GM21526 (cell line): ENCODE results near the gene EIF1AD.
"Not testable (repeated sequence)": the region's sequence is repeated elsewhere in the genome, so short reads cannot be mapped to it uniquely, and the experiment has no call there.

ENCODE experiments used
- ATAC-seq: cut with Tn5 transposase; IDR thresholded peaks from one replicate; pipeline ENCODE4 v1.9.1; 2021; ENCODE audit warnings: moderate library complexity; ENCODE audit not compliant: unreplicated experiment, low FRiP score

Gene EIF1AD

DNA sequence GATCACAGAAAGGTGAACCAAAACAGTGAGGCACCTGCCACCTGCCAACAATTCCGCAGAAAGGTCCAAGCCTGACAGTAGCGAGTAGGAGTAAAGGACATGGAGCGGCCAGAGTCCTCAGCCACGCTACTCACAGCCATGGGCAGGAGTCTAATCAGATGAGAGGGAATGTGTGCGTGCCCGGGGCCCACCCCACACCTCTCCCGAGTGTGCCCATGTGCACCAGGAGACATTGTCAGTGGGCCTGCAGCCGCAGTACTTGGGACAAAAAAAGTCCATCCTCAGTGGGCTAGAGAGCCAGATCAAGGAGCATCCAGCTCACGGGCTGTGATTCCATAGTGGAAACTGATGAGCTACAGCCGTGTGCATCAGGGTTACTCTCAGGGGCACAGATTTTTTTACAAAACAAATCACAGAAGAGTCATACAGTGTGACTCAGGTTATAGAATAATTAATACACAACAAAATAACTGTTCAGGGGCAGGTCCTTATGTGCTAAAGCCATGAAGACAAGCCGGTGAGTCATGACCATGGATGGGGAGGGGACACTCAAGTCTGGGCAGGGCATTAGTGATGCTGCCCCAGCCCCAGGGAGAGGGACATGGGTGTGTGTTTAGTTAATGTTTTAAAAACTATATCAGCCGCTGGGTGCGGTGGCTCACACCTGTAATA, 28.4 kb downstream of the EIF1AD start:
- ATAC-seq, result no peak

DNA sequence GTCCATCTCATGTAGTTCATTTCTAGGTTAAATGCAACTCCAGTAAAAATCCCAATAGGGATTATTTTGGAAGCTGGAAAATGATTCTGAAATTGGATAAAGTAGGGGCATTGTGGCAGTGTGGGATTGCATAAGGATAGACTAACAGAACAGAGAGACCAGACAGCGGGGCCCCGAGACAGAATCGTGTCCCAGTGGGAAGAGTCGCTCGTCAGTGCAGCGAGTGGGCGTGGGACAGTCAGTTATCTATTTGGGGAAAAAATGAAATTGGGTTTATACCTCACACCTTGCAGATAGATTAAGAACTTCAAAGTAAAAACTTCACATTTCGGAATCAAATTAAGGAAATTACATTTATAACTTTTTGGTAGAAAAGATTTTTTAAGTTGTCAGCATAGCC, 29.8 kb downstream of the EIF1AD start:
- no peak for ATAC-seq

DNA sequence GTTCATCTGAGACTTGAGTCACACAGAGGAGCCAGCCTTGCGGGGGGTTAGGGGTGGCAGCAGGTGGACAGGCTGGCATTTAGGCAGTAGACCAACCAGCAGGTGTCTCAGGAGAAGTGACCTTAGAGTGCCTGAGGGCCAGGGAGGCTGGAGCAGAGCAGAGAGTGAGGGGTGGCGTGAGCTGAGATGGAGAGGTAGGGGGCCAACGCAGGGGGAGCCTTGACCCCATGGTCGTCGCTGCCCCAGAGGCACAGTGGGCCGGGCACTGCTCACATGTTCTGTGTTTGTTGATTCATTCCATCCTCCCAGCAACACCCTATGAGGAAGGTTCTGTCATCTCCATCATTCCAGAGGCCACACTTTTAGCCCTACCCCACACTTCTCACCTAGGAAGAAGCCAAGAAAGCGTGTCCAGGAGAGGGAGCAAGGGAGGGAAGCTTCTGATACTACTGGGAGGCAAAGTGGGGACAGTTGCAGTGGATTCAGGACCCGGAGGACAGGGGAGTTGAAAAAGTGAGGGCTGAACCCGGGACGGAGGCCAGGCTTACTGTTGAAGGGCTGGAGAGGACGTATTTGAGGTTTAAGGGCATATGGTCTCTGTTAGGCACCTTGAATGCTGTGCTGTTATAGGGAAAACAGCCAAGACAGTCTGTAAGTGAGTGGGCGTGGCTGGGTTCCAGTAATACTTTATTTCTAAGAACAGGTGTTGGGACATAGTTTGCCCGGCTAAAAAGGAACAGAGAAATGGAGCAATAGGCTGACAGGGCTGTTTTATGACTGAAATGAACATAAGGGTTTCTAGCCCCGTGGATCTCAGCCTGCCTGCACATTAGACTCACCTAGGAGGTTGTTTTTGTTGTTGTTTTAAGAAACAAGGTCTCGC, 33.1 kb downstream of the EIF1AD start:
- ATAC-seq, result no peak

DNA sequence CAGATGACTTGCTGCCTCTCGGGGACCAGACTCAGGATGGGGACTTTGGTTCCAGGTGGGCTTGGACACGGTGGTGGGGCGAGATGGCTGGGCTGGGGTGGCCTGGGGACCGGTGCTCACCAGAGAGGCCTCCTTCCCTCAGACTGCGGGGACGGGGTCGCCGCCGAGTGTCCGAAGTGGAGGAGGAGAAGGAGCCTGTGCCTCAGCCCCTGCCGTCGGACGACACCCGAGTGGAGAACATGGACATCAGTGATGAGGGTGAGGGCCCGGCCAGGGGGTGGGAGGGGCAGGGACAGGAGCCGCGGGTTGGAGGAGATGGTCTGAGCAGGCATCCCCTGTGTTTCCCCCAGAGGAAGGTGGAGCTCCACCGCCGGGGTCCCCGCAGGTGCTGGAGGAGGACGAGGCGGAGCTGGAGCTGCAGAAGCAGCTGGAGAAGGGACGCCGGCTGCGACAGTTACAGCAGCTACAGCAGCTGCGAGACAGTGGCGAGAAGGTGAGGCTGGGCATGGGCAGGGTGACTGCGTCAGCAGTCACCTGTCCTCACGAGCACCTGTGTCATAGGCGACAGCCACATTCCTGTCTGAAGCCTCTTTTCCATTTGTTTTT, 34.5 kb downstream of the EIF1AD start:
- ATAC-seq, result no peak

DNA sequence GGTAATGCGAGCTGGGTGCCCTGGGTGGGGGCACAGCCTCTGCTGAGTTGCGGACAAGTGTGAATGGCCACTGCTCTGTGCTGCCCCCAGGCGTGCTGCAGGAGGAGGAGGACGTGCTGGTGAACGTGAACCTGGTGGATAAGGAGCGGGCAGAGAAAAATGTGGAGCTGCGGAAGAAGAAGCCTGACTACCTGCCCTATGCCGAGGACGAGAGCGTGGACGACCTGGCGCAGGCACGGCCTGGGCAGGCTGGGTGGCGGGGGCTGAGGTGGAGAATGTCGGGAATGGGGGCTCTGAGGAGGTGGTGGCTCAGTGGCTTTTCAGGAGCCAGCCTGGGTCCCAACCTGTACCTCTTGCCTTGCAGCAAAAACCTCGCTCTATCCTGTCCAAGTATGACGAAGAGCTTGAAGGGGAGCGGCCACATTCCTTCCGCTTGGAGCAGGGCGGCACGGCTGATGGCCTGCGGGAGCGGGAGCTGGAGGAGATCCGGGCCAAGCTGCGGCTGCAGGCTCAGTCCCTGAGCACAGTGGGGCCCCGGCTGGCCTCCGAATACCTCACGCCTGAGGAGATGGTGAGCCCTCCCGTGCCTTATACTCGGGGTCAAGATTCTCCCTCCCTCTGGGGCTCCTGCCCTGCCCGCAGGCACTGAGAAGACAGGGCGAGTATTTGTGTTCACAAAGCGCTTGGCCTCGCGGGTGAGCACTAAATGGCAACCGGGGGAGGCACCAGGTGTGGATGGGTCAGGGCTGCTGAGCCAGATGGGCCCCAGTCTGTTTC, 35.8 kb downstream of the EIF1AD start:
- ATAC-seq, result no peak

DNA sequence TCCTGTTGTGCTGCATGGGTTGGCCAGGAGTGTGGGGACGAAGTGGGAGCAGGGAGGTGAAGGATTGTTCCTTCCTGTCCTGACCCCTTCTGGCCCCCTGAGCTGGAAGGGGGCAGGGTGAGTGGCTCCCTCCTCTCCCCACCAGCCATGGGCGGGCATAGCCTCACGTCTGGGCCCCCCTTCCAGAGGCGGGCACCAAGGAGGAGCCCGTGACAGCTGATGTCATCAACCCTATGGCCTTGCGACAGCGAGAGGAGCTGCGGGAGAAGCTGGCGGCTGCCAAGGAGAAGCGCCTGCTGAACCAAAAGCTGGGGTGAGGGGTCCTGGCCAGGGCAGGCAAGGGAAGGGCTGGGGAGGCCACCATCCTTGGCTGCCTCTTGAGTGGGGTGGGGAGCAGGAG, 37.1 kb downstream of the EIF1AD start:
- no peak for ATAC-seq

DNA sequence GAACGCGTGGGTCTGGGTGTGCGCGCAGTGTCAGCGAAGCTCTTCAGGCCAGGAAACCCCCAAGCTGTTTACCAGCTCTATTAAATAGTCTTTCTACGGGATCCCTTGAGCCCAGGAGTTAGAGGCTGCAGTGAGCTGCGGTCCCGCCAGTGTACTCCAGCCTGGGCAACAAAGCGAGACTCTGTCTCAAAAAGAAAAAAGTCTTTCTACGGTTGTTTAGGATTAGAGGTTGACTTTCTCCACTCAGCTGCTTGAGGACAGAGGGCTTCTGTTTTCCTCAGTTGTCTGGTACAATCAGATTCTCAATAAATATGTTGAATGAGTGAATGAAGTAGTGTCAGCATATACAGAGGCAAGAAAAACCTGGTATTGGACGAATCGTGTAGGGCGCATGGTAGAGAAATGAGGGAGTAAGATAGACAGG, 39.8 kb downstream of the EIF1AD start:
- no peak for ATAC-seq

DNA sequence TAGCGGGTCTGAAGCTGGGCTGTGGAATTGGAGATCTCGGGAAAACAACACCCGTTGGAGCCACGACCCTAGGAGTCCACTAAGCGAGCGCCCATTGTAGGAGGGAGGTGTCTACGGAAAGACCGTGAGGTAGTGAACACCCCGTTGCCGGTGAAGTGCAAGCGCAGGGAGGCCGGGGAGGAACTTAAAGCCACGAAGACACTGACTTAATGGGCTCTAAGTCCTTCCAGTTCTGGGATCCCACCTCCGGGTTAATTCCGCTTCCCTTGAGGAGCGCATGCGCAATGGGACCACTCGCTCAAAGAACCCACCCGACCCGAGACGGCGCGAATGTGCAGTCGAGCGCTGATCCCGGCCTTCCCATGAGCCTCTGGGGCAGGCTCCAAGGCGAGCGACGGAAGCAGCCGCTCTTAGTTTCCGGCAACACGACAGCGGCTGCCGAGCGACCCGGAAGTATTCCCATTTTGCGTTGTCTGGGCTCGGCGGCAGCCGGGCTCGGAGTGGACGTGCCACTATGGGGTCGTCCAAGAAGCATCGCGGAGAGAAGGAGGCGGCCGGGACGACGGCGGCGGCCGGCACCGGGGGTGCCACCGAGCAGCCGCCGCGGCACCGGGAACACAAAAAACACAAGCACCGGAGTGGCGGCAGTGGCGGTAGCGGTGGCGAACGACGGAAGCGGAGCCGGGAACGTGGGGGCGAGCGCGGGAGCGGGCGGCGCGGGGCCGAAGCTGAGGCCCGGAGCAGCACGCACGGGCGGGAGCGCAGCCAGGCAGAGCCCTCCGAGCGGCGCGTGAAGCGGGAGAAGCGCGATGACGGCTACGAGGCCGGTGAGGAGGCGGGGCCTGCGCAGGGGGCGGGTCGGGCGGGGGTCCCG, 40.5 kb downstream of the EIF1AD start, which contains the start of gene SART1:
TSS of gene SART1 (plus strand) at position 468 of the 874 bp plus-strand sequence. CDS start at position 515, 47 bp downstream.
- ATAC-seq, result peak; percentile 53

DNA sequence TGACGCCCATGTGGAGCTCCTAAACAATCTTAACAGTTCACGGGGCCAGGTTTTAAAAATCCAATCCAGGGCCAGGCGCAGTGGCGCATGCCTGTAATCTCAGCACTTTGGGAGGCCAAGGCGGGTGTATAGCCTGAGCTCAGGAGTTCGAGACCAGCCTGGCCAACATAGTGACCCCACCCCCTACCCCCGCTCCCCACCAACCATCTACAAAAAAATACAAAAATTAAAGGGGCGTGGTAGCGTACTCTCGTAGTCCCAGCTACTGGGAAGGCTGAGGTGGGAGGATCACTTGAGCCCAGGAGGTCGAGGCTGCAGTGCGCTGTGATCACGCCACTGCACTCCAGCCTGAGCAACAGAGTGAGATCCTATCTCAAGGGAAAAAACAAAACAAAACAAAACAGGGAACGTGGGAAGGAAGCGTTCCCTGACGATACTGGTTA, 41.1 kb downstream of the EIF1AD start:
- ATAC-seq, result no peak

DNA sequence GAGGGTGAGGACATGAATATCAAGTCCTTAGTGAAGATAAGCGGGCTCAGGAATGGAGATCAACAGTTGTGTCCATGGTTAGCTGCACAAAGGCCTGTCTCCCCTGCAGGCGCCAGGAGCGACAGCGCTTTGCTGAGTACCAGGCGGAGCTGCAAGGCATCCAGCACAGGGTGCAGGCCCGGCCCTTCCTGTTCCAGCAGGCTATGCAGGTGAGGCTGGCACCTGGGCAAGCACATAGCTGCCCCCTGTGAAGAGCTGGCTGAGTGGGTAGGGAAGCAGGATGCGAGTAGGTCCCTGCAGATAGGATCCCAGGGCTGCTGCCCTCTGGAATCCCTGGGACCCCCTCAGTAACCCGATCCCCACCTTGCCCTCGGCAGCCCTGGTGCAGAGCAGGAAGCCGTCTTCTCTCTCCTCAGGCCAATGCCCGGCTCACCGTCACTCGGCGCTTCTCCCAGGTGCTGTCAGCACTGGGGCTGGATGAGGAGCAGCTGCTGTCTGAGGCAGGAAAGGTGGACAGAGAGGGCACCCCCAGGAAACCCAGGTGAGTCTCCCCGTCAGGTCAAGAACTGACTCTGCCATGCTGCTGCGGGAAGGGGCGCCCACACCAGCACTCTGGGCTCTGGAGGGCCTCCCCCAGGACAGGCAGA, 43.1 kb downstream of the EIF1AD start:
- no peak for ATAC-seq

DNA sequence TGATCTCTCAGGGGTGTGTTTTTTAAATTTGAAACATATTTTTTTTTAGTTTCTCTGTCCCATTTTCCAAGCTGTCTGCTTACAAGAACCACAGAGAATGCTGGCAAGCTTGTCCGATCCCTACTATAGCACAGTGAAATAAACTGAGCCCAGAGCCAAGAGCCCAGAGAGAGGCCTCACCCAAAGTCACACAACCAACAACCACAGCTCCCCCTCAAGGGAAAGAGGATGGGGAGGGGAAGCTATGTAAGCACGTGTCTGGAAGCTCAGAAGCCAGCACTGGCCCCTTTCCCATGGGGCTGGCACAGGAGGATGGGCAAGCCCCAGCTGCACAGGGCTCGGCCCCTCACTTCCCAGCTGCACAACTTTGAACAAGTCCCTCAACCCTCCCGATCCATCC, 43.7 kb downstream of the EIF1AD start:
- no peak for ATAC-seq

DNA sequence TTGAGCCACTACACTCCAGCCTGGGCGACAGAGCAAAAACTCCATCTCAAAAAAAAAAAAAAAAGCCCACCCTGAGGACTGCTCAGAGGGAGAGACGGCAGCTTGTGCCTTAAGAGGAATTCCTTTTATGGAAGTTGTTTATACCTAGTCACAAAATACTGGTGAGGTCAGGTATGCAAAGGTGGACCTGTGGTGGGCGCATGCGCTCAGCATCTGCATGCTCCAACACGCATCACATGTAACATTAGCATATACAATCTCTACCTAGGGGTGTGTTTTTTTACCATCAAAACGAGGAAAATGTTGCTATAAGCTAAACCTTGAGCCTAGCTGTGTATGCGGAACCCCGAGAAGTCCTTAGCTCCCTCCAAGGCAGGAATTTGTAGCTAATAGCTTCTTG, 47.2 kb downstream of the EIF1AD start:
- no peak for ATAC-seq

DNA sequence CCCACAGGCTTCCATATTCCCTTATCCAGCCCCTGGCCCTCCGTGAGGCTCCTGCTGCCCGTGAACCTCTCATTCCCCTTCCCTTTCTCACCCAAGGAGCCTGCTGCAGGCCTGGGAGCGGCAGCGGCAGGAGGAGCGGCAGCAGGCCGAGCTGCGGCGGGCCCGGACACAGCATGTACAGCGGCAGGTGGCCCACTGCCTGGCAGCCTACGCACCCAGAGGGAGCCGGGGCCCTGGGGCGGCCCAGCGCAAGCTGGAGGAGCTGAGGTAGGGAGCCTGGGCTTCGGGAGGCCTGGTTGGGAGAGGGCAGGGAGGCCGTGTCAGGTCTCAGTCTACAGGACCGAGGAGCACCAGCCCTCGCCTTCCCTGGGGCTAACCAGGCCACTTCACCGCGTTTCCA, 48.5 kb downstream of the EIF1AD start:
- no peak for ATAC-seq

DNA sequence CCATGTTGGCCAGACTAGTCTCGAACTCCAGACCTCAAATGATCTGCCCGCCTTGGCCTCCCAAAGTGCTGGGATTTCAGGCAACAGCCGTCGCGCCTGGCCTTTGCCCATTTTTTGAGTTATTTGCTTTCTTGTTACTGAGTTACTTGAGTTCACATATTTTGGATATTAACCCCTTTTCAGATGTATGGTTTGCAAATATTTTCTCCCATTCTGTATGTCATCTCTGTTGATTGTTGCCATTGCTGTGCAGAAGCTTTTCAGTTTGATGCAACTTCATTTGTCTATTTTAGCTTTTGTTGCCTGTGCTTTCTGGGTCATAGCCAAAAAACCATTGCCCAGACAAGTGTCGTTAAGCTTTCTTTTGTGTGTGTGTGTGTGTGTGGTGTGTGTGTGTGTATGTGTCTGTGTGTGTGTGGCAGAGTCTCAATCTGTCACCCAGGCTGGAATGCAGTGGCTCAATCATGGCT, 49.9 kb downstream of the EIF1AD start:
- ATAC-seq, result no peak

DNA sequence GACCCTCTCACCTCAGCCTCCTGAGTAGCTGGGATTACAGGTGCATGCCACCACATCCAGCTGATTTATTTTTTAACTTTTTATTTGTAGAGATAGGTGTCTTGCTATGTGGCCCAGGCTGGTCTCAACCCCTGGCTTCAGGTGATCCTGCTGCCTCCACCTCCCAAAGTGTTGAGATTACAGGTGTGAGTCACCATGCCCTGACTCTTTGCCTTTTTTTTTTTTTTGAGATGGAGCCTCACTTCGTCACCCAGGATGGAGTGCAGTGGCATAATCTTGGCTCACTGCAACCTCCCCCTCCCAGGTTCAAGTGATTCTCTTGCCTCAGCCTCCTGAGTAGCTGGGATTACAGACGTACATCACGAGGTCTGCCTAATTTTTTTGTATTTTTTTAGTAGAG, 50.3 kb downstream of the EIF1AD start:
- ATAC-seq, result not testable (repeated sequence)

DNA sequence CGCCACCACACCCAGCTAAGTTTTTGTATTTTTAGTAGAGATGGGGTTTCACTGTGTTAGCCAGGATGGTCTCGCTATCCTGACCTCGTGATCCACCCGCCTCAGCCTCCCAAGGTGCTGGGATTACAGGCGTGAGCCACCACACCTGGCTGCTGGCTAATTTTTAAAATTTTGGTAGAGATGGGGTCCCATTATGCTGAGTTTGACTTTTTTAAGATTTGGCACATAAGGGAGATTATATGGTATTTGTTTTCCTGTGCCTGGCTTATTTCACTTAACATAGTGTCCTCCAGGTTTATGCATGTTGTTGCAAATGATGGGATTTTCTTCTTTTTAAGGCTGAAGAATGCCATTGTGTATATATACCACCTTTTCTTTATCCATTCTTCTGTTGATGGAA, 51.2 kb downstream of the EIF1AD start:
- not testable (repeated sequence) for ATAC-seq

DNA sequence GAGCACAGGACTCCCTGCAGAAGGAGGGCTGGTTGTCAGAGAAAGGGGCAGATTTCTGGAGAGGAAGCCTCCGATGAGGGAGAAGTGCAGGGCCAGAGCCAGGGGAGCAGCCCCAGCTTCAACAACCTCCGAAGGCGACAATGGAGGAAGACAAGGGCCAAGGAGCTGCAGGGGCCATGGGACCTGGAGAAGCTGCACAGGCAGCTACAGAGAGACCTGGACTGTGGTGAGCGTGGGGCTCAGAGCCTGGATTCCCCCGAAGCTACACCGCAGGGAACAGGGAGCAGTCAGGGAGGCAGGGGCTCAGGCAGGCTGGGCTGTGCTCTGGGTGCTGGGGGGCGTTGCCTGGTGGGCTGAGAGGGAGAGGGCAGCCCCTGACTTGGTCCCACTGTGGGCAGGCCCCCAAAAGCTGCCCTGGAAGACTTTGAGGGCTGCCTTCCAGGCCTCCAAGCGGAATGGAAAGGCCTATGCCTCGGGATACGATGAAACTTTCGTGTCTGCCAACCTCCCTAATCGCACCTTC, 54.3 kb downstream of the EIF1AD start:
- ATAC-seq, result no peak

DNA sequence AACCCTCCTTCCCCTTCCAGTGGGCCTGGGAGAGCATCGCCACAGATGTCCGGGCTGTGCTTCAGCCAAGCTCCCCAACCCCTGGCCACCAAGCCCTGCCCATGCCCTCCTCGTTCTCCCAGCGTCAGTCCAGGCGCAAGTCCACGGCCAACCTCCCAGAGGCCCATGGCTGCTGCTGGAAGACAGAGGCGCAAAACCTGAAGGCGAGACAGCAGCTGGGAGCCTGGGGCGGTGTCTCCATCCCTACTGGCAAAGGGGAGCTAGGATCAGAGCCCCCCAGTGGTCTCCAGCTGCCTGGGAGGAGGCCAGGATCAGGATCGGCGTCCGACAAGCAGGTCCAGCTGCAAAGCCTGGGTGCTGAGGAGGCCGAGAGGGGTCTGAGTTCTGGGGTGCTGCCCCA, 54.8 kb downstream of the EIF1AD start:
- ATAC-seq, result no peak

DNA sequence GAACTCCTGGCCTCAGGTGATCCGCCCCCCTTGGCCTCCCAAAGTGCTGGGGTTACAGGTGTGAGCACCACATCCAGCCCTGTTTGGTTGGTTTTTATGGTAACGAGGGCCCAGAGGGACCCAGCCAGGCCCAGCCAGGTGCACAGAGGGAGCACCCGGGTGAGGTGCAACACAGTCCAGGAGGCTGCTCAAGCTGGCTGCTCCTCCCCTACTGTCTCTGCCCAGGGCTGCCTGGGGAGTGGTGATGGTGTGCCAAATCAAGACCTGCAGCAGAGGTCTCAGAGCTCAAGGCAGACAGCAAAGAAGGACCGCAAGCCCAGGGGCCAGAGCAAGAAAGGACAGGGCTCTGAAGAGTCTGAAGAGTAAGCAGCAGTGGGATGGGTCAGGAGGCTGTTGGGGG, 55.3 kb downstream of the EIF1AD start:
- no peak for ATAC-seq
